ENCODE results near the gene NKX6-1. TPM values are rescaled to one million over a fixed set of nuclear protein-coding genes. Genes with fewer than 3 reads are reported as not detected.
A peak's percentile ranks its signal among the peaks of the same experiment; 100 is the strongest.

NKX6-1 gene
- total RNA-seq, 2 experiments from 2014 or later: not detected

DNA sequence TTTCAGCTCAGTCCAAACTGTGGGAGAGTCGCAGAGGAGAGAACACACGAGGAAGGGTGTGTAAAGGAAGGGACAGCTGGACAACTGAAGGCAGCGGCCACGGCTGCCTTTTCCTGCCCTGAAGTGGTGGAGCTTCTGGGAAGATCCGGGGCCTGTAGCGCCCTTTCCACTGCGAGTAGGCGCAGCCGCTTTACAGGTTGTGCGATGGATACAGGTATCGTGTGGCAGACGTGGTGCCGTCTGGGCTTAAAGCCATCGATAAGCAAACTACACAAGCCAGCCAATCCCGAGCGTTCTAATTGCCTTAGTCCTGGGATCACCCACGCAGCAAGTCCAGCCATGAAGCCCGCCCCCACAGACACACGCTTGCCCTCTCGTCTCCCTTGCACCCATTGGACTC is 15.4 kb downstream of the NKX6-1 start:
- ChIA-PET POLR2A (no interaction called here), CTCF (no interaction called here)
- Mint-ChIP-seq H3K27me3 (peaks cover 81% of the 10 kb centered on the region), H3K9me3 (no peaks in the 10 kb centered on the region), H3K36me3 (peaks cover 2% of the 10 kb centered on the region), H3K4me3 (no peak overlapping the region), H3K27ac (no peak overlapping the region), H3K4me1 (ENCODE audit: low read depth) (peaks cover 12% of the 10 kb centered on the region)
- intact Hi-C loops (cut with micrococcal nuclease): no loop called here
- DNase-seq: no peak

DNA sequence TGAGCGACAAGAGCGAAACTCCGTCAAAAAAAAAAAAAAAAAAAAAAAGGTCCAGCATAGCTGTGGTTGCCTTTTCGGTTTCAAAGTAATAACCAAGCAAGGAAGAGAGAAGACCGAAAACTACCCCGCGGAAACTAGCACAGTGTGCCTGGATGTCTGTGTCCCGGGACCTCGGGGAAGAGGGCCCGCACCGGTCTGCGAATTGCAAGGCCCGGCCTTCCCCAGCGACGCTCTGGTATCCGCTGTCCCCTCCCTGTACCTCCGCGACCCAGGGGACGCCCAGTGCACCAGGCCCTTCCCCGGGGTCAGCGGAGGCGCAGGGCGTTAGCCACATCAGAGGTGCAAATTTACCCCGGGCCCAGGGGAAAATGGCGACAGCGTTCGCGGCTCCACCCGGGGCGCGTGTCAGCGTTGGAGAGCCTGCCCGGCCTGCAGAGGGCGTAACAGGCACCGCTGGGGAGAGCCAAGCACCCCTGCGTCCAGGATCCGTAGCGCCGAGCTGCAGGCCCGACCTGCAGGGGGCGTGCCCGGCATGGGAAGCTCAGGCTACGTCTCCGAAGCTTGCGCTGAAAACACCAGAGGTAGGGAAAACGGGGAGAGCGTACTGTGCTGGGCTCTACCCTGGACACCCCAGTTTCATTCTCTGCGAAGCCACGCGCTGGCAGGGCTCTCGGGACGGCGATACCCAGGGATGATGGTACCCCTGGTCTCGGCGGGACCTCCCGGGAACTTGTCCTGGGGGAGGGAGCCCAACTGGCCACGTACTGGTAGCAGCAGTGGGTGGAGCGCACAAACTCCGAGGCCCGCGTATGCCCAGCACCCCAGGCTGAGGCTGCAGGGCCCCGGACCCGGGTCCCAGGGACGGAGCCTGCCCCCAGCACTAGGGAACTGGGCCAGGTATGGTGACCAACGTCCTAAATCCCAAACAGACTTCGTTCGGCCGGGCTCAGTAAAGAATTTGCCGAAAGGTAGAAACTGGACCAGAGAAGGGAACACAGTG is 16.2 kb downstream of the NKX6-1 start:
- peak; percentile 41 for DNase-seq
- peaks cover 12% of the 10 kb centered on the region for H3K4me1 Mint-ChIP-seq (ENCODE audit: low read depth)

GRCh38 chr4:84481860-84482245 is 17.2 kb downstream of the NKX6-1 start:
- intact Hi-C loops (cut with micrococcal nuclease): loop anchor here (2.0 kb wide), 1 partner anchor 19 kb away; no protein-coding TSS in a partner anchor
- CTCF ChIA-PET: interaction anchor here (0.7 to 1.0 kb wide), 2 partner anchors 9 to 155 kb away, joined by 3 to 4 read pairs; no protein-coding TSS in a partner anchor
- H3K27me3 Mint-ChIP-seq: peaks cover 75% of the 10 kb centered on the region
- POLR2A ChIA-PET: no interaction called here
- no peaks in the 10 kb centered on the region for H3K9me3 Mint-ChIP-seq
- peaks cover 2% of the 10 kb centered on the region for H3K36me3 Mint-ChIP-seq
- H3K4me3 Mint-ChIP-seq: no peak overlapping the region
- peaks cover 12% of the 10 kb centered on the region for H3K4me1 Mint-ChIP-seq (ENCODE audit: low read depth)
- no peak overlapping the region for H3K27ac Mint-ChIP-seq
- no peak for DNase-seq

More for the DNA sequence above, 16.2 kb downstream of the NKX6-1 start:
- ChIA-PET CTCF (interaction anchor here (0.6 to 0.7 kb wide), 2 partner anchors 14 to 154 kb away, joined by 3 read pairs; no protein-coding TSS in a partner anchor), POLR2A (no interaction called here)
- Mint-ChIP-seq H3K9me3 (no peaks in the 10 kb centered on the region), H3K27me3 (peaks cover 80% of the 10 kb centered on the region), H3K4me3 (no peak overlapping the region), H3K36me3 (peaks cover 2% of the 10 kb centered on the region), H3K27ac (no peak overlapping the region)
- intact Hi-C loops (cut with micrococcal nuclease): no loop called here

DNA sequence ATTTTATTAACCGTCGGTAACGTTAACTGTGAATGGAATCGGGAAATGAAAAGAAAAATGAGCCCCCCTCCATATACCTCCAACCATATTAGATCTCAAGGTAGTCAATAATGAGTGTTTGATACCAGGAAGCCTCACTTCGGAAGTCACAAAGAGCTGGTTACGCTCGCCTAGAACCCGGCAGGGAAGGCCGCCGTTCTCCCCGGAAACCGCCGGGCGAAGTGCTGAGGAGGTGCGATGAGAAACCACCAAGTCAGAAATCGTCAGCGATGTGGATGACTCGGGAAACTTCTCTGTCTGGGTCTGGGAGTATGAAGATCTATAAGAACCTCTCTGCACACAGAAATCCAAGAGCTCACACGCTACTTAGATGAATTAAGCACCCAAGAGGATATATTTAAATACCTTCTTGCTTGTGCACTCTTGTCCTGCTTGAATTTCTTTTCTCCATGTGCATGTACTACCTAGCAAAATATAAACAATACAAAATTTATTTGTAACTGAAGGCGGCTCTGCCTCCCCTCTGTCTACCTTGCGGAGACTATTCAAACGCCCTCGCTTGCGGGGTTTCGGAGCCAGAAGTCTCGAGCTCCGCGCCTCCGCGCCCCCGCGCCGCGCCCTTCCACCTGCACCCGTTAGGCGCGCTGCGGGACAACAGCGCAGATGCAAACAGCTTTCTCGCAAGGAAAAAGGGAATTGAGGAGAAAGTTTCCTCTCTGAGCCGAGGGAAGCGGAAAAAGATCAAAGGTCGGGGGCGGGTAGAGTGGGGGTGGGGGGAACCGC is 17.8 kb downstream of the NKX6-1 start:
- peaks cover 2% of the 10 kb centered on the region for H3K36me3 Mint-ChIP-seq
- peaks cover 69% of the 10 kb centered on the region for H3K27me3 Mint-ChIP-seq
- no peak for DNase-seq
- H3K4me1 Mint-ChIP-seq (ENCODE audit: low read depth): peaks cover 12% of the 10 kb centered on the region
- no peaks in the 10 kb centered on the region for H3K9me3 Mint-ChIP-seq
- ChIA-PET POLR2A (no interaction called here), CTCF (interaction anchor here (1.0 kb wide), 1 partner anchor 10 kb away, joined by 4 read pairs; no protein-coding TSS in a partner anchor)
- no peak overlapping the region for H3K4me3 Mint-ChIP-seq
- intact Hi-C loops (cut with micrococcal nuclease): loop anchor here (2.0 kb wide), 1 partner anchor 20 kb away; no protein-coding TSS in a partner anchor
- H3K27ac Mint-ChIP-seq: no peak overlapping the region

DNA sequence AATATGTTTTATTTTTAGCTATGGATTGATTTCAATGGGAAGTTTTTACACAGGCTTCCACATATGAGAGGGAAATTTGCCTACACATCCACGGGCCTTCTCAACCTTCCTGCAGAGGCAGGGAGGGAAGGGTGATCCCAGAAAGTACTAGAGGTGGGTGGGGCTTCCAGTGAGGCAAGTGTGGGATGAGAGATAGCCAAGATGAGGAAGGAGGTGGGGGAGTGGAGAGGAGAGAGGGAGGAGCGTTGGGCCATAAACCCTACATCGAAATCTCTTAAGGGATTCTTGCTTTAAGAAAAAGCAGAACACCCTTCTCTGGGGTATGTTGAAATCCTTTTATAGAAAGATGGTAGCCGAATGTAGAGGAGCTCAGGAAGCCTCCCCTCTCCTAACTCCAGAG is 19.0 kb downstream of the NKX6-1 start:
- intact Hi-C loops (cut with micrococcal nuclease): loop anchor here (2.0 kb wide), 1 partner anchor 21 kb away; no protein-coding TSS in a partner anchor
- Mint-ChIP-seq H3K36me3 (peaks cover 2% of the 10 kb centered on the region), H3K27ac (no peak overlapping the region), H3K4me3 (no peak overlapping the region), H3K27me3 (peaks cover 61% of the 10 kb centered on the region), H3K9me3 (no peaks in the 10 kb centered on the region), H3K4me1 (ENCODE audit: low read depth) (peaks cover 12% of the 10 kb centered on the region)
- DNase-seq: no peak
- ChIA-PET CTCF (no interaction called here), POLR2A (no interaction called here)

DNA sequence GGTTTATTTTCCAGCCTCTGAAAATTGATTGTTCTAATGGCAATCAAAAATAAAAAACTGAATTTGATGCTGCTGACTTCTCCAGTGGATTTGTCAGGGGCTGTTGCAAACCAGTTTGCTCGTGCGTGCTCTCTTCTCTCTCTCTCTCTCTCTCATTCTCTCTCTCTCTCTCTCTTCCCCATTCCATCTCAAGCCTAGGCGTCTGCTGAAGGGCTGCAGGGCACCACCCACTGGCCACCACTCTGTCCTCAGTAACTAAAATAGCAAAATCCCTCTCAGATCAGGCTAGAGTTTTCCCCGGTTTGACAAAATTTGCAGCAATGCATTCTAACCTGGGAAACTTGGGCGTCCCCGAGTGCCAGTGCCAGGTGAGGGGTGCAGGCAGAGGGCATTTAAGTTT is 19.4 kb downstream of the NKX6-1 start:
- Mint-ChIP-seq H3K4me1 (ENCODE audit: low read depth) (peaks cover 12% of the 10 kb centered on the region), H3K27ac (no peak overlapping the region), H3K36me3 (peaks cover 2% of the 10 kb centered on the region), H3K27me3 (peaks cover 62% of the 10 kb centered on the region), H3K4me3 (no peak overlapping the region), H3K9me3 (no peaks in the 10 kb centered on the region)
- no peak for DNase-seq
- intact Hi-C loops (cut with micrococcal nuclease): loop anchor here (2.0 kb wide), 1 partner anchor 21 kb away; no protein-coding TSS in a partner anchor
- ChIA-PET CTCF (no interaction called here), POLR2A (no interaction called here)

GRCh38 chr4:84477738-84478137 is 21.4 kb downstream of the NKX6-1 start:
- H3K9me3 Mint-ChIP-seq: no peaks in the 10 kb centered on the region
- no peak overlapping the region for H3K4me3 Mint-ChIP-seq
- CTCF ChIA-PET: no interaction called here
- intact Hi-C loops (cut with micrococcal nuclease): no loop called here
- H3K27ac Mint-ChIP-seq: no peak overlapping the region
- H3K4me1 Mint-ChIP-seq (ENCODE audit: low read depth): peaks cover 12% of the 10 kb centered on the region
- DNase-seq: no peak
- H3K36me3 Mint-ChIP-seq: no peaks in the 10 kb centered on the region
- peaks cover 51% of the 10 kb centered on the region for H3K27me3 Mint-ChIP-seq
- POLR2A ChIA-PET: no interaction called here

DNA sequence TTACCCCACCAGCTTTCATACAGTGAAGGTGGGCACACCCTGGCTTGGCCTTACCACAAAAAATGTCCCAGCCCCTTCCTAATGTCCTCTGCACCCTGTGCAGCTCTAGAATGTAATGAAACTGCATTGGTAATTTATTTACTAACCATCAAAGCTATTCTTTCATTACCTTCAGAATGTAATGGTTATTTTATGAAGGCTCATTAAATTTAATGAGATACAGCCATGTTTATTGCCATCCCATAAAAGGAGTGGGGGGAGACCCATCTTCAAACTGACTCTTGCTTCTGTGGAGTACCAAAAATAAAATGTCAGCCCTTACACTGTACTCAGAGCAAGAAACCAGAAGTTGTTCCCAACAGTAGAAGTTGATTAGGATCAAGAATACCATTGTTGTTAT is 25.0 kb downstream of the NKX6-1 start:
- CTCF ChIA-PET: no interaction called here
- Mint-ChIP-seq H3K4me3 (no peak overlapping the region), H3K27me3 (peaks cover 16% of the 10 kb centered on the region), H3K27ac (no peak overlapping the region), H3K36me3 (no peaks in the 10 kb centered on the region), H3K9me3 (no peaks in the 10 kb centered on the region), H3K4me1 (ENCODE audit: low read depth) (no peaks in the 10 kb centered on the region)
- no peak for DNase-seq
- intact Hi-C loops (cut with micrococcal nuclease): no loop called here
- POLR2A ChIA-PET: no interaction called here

GRCh38 chr4:84472154-84472553 is 26.9 kb downstream of the NKX6-1 start:
- DNase-seq: no peak
- Mint-ChIP-seq H3K4me3 (no peak overlapping the region), H3K9me3 (no peaks in the 10 kb centered on the region), H3K4me1 (ENCODE audit: low read depth) (no peaks in the 10 kb centered on the region), H3K27ac (no peak overlapping the region), H3K36me3 (no peaks in the 10 kb centered on the region), H3K27me3 (peaks cover 13% of the 10 kb centered on the region)
- ChIA-PET CTCF (no interaction called here), POLR2A (no interaction called here)
- intact Hi-C loops (cut with micrococcal nuclease): no loop called here

GRCh38 chr4:84470204-84470785 is 28.8 kb downstream of the NKX6-1 start:
- intact Hi-C loops (cut with micrococcal nuclease): no loop called here
- POLR2A ChIA-PET: no interaction called here
- CTCF ChIA-PET: no interaction called here
- H3K9me3 Mint-ChIP-seq: no peaks in the 10 kb centered on the region
- no peak overlapping the region for H3K4me3 Mint-ChIP-seq
- H3K27ac Mint-ChIP-seq: no peak overlapping the region
- no peaks in the 10 kb centered on the region for H3K36me3 Mint-ChIP-seq
- no peak for DNase-seq
- H3K27me3 Mint-ChIP-seq: peaks cover 13% of the 10 kb centered on the region
- no peaks in the 10 kb centered on the region for H3K4me1 Mint-ChIP-seq (ENCODE audit: low read depth)

DNA sequence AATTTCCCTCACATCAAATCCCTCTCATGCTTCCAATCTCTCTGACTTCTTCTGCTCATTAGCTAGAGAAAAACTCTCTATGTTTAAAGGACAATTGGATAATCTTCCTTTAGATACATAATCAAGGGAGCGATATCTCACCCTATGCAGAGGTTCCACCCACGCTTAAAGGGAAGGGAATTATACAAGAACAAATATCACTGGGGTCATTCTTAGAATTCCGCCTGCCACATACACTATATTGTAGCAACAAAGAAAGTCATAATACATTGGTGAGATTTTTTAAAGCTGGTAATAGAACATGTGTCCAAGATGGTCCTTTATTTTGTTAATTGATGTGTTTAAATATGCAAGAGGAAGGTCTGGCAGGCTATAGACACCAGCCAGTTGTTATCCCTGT is 31.5 kb downstream of the NKX6-1 start:
- intact Hi-C loops (cut with micrococcal nuclease): no loop called here
- Mint-ChIP-seq H3K36me3 (no peaks in the 10 kb centered on the region), H3K27me3 (peaks cover 6% of the 10 kb centered on the region), H3K4me1 (ENCODE audit: low read depth) (no peaks in the 10 kb centered on the region), H3K9me3 (no peaks in the 10 kb centered on the region), H3K27ac (no peak overlapping the region), H3K4me3 (no peak overlapping the region)
- no peak for DNase-seq
- POLR2A ChIA-PET: no interaction called here
- CTCF ChIA-PET: no interaction called here

DNA sequence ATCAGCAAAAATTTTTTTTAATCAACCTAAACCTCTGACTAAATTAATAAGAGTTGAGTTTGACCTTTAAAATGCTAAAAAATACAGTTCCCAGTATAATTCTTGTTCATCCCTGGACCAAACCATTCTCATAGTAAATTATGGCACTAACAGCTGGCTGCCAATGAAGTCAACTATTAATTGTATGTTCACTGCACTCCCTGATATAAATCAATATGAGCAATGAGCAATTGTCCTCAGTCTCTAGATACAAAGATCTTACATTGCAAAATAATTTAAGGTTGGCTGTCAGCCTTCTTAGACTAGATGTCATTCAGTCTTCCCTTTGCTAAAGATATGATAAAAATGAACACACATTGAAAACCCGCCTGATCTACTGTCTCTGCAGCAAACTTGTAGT is 39.3 kb downstream of the NKX6-1 start:
- Mint-ChIP-seq H3K27me3 (peaks cover 8% of the 10 kb centered on the region), H3K4me1 (ENCODE audit: low read depth) (no peaks in the 10 kb centered on the region), H3K36me3 (no peaks in the 10 kb centered on the region), H3K27ac (no peak overlapping the region), H3K9me3 (no peaks in the 10 kb centered on the region), H3K4me3 (no peak overlapping the region)
- ChIA-PET POLR2A (no interaction called here), CTCF (interaction anchor here (0.6 kb wide), 1 partner anchor 150 kb away, joined by 3 read pairs; no protein-coding TSS in a partner anchor)
- no peak for DNase-seq
- intact Hi-C loops (cut with micrococcal nuclease): no loop called here
